Epithelial cell of proximal tubule (primary cell): ENCODE data around the gene SLC25A26. TPM values are rescaled to one million over a fixed set of nuclear protein-coding genes. Genes with fewer than 3 reads are reported as not detected.
A peak's percentile ranks its signal among the peaks of the same experiment; 100 is the strongest.
"Not testable (repeated sequence)": the region's sequence is repeated elsewhere in the genome, so short reads cannot be mapped to it uniquely, and the experiment has no call there.

Experiments used
- DNase-seq: peaks from one replicate; pipeline ENCODE4 v3.0.0-alpha.2; 2011; ENCODE audit warnings: low read depth
- H3K4me3 ChIP-seq: 2 replicates; pipeline ENCODE4 v1.5.1; 2011; ENCODE audit warnings: low read depth, mild to moderate bottlenecking, low read length
- total RNA-seq: library from RNA; depleted of rRNA; stranded (reverse); fragments of >200 nt; gene quantifications from 2 replicates; pipeline ENCODE4 v1.2.3, GENCODE V29; 2015
- TF ChIP-seq, protein P1 (sequence below): conservative IDR thresholded peaks from 2 replicates; pipeline ENCODE4 v1.5.1; 2012; ENCODE audit warnings: low read depth, mild to moderate bottlenecking, low read length

Gene SLC25A26
- total RNA-seq, 1 donor from 2014 or later, result 16.2 TPM

- H3K4me3 ChIP-seq, result no peak overlapping the region
- TF ChIP-seq, protein P1, sequence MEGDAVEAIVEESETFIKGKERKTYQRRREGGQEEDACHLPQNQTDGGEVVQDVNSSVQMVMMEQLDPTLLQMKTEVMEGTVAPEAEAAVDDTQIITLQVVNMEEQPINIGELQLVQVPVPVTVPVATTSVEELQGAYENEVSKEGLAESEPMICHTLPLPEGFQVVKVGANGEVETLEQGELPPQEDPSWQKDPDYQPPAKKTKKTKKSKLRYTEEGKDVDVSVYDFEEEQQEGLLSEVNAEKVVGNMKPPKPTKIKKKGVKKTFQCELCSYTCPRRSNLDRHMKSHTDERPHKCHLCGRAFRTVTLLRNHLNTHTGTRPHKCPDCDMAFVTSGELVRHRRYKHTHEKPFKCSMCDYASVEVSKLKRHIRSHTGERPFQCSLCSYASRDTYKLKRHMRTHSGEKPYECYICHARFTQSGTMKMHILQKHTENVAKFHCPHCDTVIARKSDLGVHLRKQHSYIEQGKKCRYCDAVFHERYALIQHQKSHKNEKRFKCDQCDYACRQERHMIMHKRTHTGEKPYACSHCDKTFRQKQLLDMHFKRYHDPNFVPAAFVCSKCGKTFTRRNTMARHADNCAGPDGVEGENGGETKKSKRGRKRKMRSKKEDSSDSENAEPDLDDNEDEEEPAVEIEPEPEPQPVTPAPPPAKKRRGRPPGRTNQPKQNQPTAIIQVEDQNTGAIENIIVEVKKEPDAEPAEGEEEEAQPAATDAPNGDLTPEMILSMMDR, result no peak
- no peak for DNase-seq
Observed at GRCh38 chr3:66272016-66272415, 51.2 kb downstream of the SLC25A26 start.

GRCh38 chr3:66274837-66275236, 54.0 kb downstream of the SLC25A26 start:
- not testable (repeated sequence) for H3K4me3 ChIP-seq, DNase-seq

- no peak for DNase-seq
- TF ChIP-seq, protein P1, result peak; percentile 71
- H3K4me3 ChIP-seq, result no peak overlapping the region
Observed at GRCh38 chr3:66276705-66277274, 56.0 kb downstream of the SLC25A26 start.

GRCh38 chr3:66279168-66279567, 58.4 kb downstream of the SLC25A26 start:
- H3K4me3 ChIP-seq, result no peak overlapping the region
- DNase-seq, result no peak
- TF ChIP-seq, protein P1, result no peak

- TF ChIP-seq, protein P1, result no peak
- no peak overlapping the region for H3K4me3 ChIP-seq
- no peak for DNase-seq
Observed at GRCh38 chr3:66280304-66280703, 59.5 kb downstream of the SLC25A26 start.

DNA sequence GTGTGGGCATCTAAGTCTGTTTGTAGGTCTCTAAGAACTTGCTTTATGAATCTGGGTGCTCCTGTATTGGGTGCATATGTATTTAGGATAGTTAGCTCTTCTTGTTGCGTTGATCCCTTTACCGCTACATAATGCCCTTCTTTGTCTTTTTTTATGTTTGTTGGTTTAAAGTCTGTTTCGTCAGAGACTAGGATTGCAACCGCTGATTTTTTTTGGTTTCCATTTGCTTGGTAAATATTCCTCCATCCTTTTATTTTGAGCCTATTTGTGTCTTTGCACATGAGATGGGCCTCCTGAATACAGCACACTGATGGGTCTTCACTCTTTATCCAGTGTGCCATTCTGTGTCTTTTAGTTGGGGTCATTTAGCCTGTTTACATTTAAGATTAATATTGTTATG, 71.1 kb downstream of the SLC25A26 start:
- DNase-seq, H3K4me3 ChIP-seq: not testable (repeated sequence)

- no peak overlapping the region for H3K4me3 ChIP-seq
- no peak for DNase-seq
Observed at GRCh38 chr3:66297260-66297873, 76.6 kb downstream of the SLC25A26 start.

DNA sequence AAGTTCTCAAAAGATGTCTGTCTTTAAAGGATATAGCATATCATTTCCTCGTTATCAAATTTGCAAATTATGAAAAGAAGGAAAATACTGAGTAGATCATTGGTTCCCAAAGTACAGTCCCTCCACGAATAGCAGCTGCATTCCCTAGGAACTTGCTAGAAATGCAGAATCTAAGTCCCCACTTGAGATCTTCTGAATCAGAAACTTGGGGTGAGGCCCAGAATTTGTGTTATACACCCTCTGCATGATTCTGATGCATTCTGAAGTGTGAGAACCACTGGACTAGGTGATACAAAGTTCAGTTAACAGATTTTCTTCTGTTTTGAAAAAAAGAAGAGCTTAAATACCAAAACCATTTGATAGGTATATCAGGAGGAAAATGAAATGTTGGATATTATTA, 77.1 kb downstream of the SLC25A26 start:
- H3K4me3 ChIP-seq, result no peak overlapping the region
- TF ChIP-seq, protein P1, result no peak
- DNase-seq, result no peak

More at GRCh38 chr3:66297260-66297873, 76.6 kb downstream of the SLC25A26 start:
- TF ChIP-seq, protein P1, result no peak
